Inflammatory macrophage treated with lipopolysaccharide for 1 hour (primary cell): Measurements from ENCODE around the gene C2CD3.
"Not testable (repeated sequence)": the region's sequence is repeated elsewhere in the genome, so short reads cannot be mapped to it uniquely, and the experiment has no call there.

Experiments used
- DNase-seq, 2 donors: peaks; one replicate each; pipeline ENCODE4 v3.0.0-alpha.2; 2020 to 2022

C2CD3 gene

GRCh38 chr11:74066663-74067062, 104.1 kb downstream of the C2CD3 start:
- DNase-seq, result not testable (repeated sequence)

- not testable (repeated sequence) for DNase-seq
Observed at GRCh38 chr11:74065534-74065933, 105.3 kb downstream of the C2CD3 start.

- DNase-seq, result not testable (repeated sequence)
Observed at GRCh38 chr11:74063628-74064027, 107.2 kb downstream of the C2CD3 start.

GRCh38 chr11:74061599-74061998, 109.2 kb downstream of the C2CD3 start:
- not testable (repeated sequence) for DNase-seq

GRCh38 chr11:74057249-74058151, 113.3 kb downstream of the C2CD3 start:
- no peak for DNase-seq

GRCh38 chr11:74055938-74056337, 114.9 kb downstream of the C2CD3 start:
- DNase-seq, result no peak

GRCh38 chr11:74050465-74050864, 120.3 kb downstream of the C2CD3 start:
- no peak for DNase-seq

GRCh38 chr11:74048993-74049392, 121.8 kb downstream of the C2CD3 start:
- DNase-seq, result no peak

GRCh38 chr11:74044538-74044937, 126.3 kb downstream of the C2CD3 start:
- DNase-seq, result no peak

- DNase-seq, result no peak
Observed at GRCh38 chr11:74043450-74043849, 127.4 kb downstream of the C2CD3 start.

- no peak for DNase-seq
Observed at GRCh38 chr11:74037309-74037708, 133.5 kb downstream of the C2CD3 start.

GRCh38 chr11:74035264-74035663, 135.5 kb downstream of the C2CD3 start:
- DNase-seq, result no peak

- no peak for DNase-seq
Observed at GRCh38 chr11:74033046-74033445, 137.8 kb downstream of the C2CD3 start.

- DNase-seq, result no peak
Observed at GRCh38 chr11:74030723-74031676, 139.8 kb downstream of the C2CD3 start.

- DNase-seq, result peak; percentile 86 to 92
Observed at GRCh38 chr11:74025467-74026166, 145.2 kb downstream of the C2CD3 start.

- peak; percentile 66 to 89 for DNase-seq
Observed at GRCh38 chr11:74024261-74025029, 146.4 kb downstream of the C2CD3 start.

GRCh38 chr11:74023276-74023675, 147.5 kb downstream of the C2CD3 start:
- DNase-seq, result peak; percentile 48 to 51

- peak; percentile 63 to 78 for DNase-seq
Observed at GRCh38 chr11:74022546-74022945, 148.3 kb downstream of the C2CD3 start.

GRCh38 chr11:74021998-74022397, 148.8 kb downstream of the C2CD3 start:
- no peak for DNase-seq

GRCh38 chr11:74020539-74020938, 150.3 kb downstream of the C2CD3 start:
- DNase-seq, result peak; percentile 81 to 86

- peak; percentile 32 to 70 for DNase-seq
Observed at GRCh38 chr11:74019860-74020259, 150.9 kb downstream of the C2CD3 start.
